T-helper 2 cell (primary cell): ENCODE data around the gene RPP30.

ENCODE experiments used
- DNase-seq, 5 experiments: peaks; one replicate each; pipeline versions ENCODE4 v3.0.0 to v3.0.0-alpha.2; 2012 to 2022
- total RNA-seq, 2 donors: gene quantifications; one replicate each; lab custom pipeline; 2026; lab: John Stamatoyannopoulos, UW

Gene RPP30
- total RNA-seq, result 14.7 to 22.5 reads per million in 2 donors

DNA sequence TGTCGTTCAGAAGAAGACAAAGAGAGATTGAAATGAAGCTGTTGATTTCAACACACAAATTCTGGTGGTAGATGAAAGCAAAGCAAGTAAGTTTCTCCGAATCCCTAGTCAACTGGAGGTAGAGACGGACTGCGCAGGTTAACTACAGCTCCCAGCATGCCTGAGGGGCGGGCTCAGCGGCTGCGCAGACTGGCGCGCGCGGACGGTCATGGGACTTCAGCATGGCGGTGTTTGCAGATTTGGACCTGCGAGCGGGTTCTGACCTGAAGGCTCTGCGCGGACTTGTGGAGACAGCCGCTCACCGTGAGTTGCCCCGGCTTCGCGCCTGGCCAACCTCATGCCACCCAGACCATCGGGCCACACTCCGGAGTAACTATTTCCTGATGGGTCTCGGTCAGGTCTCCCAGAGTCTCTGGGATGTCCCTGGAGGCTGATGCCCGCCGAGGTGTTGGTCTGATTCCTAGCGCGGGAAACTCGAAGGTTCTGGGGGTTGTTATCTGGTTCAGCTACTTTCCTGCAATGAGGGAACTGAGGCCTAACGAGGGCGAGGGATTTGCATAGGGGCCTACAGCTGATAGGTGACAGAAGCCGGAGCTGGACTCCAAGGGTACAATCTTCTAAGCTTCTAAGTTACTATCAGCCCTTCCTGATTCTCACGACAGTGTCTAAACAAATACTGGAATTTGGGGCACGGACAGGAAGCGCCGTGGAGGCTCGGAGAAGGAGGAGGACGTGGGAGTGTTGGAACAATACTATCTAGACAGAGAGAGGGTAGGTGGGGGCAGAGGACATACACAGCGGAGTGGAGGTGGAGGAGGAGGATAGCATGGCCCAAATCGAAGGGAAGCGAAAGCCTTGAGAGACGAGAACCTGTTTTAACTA, at the start of gene RPP30:
RPP30 (plus strand) TSS at position 209 of the 882 bp plus-strand sequence; CDS start at position 222, 13 bp downstream.
- DNase-seq, result peak; percentile 62 to 85 (median 72)

DNA sequence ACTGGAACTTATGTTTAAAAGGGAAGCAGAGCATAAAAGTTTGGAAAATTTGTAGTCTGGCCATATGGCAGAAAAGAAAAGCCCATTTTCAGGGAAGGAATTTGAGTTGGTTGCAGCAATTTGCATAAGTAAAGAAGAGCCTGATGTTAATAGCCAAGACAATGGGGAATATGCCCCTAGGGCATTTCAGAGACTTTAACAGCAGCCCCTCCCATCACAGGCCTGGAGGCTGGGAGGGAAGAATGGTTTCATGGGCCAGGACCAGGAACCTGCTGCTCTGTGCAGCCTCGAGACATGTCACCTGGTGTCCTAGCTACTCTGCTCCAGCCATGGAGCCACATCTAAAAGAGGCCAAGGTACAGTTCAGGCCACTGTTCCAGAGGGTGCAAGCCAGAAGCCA, 49.3 kb upstream of the RPP30 start:
- no peak for DNase-seq

DNA sequence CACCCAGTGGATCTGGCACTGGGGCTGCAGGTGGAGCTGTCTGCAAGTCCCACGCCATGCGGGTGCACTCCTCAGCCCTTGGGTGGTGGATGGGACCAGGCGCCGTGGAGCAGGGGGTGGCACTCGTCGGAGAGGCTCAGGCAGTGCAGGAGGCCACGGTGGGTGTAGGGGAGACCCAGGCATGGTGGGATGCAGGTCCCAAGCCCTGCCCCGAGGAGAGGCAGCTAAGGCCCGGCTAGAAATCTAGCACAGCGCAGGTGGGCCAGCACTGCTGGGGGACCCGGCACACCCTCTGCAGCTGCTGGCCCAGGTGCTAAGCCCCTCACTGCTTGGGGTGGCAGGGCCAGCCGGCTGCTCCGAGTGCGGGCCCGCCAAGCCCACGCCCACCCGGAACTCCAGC, 39.7 kb upstream of the RPP30 start:
- DNase-seq, result no peak

DNA sequence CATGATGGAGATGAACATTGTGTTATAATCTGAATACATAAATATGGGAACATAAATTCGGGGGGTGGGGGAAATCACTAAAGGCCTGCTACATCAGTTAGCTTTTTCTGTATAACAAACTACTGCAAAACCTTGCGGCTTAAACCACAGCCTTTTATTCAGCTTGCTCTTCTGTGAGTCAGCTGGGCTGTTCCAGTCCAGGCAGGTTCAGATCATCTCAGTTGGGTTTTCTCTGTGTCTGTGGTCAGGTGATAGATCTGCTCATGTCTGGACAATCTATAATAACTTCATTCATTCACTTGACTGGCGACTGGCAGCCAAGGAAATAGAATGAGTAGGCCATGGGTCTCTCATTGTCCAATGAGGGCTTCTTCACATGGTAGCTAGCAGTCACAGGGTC, 37.4 kb upstream of the RPP30 start:
- DNase-seq, result no peak

DNA sequence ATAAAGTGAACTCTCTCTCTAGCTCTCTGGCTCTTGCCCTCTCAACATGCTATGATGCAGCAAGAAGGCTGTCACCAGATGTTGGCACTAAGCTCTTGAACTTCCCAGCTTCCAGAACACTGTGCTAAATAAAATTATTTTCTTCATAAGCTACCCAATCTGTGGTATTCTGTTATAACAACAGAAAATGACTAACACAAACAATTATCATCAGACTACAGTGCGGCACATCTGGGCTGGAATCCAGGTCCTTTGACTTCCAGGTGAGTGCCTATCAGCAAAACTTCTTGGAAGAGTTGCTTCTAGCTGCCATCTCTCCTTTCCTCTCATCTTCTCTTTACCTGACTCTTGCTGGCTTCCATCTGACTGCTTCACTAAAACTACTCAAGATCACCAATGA, 34.3 kb upstream of the RPP30 start:
- no peak for DNase-seq

DNA sequence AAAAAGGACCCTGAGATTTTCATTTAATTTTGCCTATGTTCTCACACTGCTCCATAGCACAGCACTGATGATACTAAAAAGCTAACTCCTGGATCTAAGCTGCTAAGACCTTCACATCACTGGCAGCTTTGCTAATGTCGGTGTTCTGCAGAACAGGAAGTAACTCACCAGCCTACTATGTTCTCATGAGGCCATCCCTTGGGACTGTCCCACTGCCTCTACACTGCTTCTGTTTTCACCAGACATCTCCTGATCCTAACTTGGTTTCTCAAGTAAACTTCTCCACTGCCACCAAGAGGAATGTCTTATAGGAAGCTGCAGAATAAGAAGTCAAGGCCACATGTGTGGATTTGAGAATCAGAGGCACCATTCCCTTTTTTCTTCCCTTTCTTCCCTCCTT, 29.0 kb upstream of the RPP30 start:
- DNase-seq, result no peak

DNA sequence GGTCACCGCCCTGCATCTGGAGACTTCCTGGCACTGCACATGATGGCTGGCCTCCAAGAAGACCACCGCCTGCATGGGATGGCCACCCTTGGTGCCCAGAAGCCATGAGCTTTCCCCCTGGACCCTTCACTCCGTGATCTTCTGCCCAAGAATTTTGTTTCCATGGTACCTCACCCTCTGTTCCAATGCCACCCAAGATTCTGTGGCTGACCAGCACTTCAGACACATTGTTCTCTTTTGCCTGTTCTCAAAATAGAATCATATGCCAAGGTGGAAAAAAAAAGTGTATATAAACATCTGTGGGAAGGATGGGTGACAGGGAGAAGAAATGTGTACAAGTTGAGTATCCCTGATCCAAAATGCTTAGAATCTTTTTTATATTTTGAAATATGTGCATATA, 26.0 kb upstream of the RPP30 start:
- no peak for DNase-seq

DNA sequence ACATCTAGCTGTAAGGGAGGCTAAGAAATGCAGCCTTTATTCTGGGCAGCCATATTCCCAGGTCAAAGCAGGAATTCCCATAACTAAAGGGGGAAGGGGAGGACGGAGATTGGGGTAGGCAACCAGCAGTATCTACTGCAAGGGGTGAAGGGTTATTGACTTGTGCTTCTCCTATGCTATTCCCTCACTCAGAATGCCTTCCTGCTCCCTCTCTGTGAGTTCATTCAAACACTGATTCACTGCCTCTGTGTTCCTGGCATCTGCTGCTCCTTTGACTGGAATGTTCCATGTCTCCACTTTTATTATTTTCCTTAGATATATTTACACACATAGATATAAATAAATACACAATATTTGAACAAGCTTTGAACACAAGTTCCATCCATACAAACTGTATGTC, 25.0 kb upstream of the RPP30 start:
- no peak for DNase-seq

DNA sequence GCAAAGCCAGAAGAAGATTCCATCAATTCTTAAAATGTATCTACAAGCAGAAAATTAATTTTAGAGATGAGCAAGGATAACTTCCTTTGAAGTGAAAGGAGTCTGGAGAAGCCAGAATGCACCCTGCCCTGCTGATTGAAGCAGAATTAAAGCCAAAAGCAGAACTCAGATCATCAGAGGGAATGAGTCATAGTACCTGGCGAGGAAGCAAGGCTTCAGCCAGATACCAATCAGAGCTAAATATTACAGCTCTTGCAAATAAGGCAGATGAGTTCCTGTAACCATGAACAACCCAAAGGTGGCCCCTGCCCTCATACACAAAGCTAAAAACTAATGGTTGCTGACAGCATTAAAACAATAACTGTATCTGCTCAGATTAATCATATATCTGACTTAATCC, 24.3 kb upstream of the RPP30 start:
- peak in 1 of 5 experiments; percentile 4 for DNase-seq

DNA sequence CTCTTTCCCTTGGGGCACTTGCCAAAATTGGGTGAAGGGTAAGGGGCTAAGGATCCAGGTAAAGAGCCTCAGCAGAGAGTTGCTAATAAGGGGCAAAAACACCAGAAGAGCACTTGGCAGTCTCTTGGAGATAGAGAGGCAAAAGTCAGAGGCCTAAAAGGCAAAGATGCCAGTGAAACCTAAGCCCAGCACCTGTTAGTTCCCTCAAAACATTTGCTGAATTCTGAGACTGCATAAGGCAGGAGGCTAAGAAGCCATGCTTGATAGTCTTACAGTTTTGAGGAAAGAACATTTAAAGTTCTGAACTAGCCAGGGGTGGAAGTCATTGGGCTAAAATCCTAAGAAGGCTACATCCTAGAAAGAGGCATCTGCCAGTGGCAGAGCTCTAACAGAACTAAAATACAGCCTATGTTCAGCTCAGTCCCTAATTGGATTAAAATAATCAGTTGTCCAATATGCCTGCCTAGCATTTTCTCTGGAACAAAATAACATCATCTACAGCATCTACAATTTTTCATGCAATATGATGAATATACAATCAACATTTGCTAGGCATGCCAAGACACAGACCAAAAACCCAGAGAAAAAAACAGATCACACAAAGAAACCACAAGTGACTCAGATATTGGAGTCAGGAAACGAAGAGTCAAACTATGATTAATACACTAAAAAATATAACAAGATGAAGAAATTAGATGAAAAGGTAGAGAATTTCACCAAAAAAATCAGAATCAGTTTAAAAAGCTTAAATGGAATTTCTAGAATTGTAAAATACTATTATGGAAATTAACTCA, 21.6 kb upstream of the RPP30 start:
- DNase-seq, result peak in 1 of 5 experiments; percentile 8

DNA sequence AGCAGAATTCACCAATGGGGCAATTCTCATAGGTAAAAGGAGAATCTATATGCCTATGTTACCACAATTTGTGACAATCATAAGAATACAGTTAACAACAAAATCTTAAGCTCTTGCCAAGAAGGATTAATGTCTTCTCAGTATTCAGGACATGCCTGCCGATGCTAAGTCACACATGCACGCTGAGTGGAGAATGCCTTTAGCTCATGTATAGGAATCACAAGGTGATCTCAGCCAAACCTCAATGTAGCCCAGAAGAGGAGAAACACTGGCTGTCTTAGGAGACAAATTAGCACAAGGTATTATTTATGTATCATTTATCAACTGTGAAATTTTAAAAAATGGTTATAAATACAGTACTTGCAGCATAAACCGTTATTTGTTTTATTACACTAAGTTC, 16.6 kb upstream of the RPP30 start:
- no peak for DNase-seq

DNA sequence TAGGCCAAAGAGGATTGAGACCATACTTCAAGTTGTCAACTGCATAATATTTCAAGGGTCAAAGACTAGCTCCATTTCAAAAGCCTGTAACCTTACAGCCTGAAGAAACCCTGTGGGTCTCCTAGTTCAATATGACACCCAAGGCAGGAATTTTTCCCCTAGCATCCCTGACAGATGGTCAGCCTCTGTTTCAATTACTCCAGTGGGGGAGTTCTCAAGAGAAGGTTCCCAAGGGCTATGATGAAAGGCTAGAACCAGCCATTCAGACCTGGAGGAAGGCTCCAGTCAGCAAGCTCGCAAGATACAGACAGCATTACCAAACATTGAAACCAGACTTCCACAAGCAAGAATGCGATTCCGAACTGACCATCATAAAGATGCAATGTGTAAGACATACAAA, 15.5 kb upstream of the RPP30 start:
- no peak for DNase-seq

DNA sequence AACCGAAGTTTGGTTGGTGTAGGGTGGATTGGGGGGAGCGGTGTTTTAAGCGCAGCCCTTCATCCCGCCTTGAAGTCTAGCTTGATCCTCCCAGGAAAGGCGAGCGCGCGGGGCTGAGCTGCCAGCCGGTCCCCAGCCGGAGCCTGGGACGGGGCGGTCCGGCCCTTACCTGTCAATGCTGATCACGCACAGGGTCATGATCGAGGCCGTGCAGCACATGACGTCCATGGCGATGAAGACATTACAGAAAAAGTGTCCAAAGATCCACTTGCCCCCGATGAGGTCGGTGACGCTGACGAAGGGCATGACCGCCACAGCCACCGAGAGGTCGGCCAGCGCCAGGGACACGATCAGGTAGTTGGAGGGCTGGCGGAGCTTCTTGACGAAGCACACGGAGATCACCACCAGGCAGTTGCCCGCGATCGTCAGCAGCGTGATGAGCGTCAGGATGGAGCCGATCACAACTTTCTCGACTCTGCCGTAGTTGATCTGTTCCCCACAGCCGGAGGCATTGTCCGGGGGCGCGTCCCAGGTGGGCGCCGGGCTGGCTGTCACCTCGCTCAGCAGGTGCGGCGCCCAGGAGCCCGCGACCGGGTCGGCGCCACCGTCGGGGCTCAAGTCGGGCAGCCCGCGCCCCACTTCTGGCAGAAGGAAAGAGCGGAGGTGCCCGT, 14.7 kb upstream of the RPP30 start:
- DNase-seq, result peak in 4 of 5 experiments; percentile 0 to 27 (median 7)

DNA sequence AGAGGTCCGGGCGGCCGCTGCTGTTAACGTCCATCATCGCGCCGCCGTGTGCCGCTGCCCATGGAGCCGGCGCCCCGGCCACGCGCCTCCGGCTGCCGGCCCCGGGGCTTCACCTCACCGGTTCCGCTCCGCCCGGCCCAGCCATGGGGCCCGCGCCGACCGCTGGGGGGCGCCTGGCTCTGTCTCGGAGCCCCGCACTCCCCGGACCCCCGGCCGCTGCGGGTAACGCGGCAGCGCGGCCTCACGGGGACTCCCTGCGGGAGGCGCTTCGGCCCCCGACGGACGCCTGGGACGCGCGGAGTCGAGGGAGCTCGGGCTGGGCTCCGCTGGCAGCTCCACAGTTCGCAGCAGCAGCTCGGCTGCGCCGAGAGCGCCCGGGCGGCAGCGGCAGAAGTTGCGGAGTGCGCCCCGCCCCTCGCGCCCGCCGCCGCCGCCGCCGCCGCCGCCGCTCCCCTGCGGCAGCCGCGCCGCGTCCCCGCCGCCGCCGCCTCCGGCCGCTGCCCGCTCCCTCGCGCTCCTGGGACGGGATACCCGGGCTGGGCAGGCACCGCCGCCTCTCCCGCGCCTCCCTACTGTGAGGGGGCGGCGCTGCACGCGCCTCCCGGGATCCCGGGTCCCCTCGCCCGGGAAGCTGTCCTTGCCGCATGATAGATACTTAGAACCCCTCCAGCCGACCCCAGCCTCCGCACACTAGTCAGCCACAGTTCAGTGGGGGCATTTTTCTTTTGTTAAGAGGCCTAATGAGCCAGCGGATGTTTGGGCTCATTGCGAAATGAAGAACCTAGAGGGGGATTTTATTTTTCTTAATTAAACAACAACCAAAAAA, 13.9 kb upstream of the RPP30 start, which contains the start of gene HTR7:
HTR7 (minus strand) TSS at position 405 of the 826 bp plus-strand sequence; CDS start at position 37, 368 bp downstream.
- peak; percentile 38 to 65 (median 50) for DNase-seq

DNA sequence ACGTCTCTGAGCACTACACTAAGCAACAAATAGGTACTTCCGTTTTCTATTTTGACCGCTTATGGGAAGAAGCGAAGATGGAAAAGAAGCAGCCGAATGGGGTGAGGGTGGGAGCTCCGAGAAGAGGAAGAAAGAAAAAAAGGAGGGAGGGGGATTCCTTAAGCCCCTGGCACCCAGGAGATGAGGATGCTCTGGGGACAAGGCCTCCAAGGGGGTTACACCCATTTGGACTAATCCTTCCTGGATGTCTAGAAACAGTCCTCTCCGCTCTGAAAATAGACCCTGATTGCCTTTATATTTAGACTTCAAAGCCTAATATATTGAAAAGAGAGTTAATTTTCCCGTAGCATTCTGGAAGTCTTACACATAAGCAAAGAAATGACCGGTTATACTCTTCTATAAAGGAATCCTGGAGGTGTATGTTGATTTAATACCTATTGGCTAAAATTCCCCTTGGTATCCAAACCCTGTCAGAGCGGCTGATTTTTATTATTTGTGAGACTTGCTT, 13.3 kb upstream of the RPP30 start:
- DNase-seq, result no peak

DNA sequence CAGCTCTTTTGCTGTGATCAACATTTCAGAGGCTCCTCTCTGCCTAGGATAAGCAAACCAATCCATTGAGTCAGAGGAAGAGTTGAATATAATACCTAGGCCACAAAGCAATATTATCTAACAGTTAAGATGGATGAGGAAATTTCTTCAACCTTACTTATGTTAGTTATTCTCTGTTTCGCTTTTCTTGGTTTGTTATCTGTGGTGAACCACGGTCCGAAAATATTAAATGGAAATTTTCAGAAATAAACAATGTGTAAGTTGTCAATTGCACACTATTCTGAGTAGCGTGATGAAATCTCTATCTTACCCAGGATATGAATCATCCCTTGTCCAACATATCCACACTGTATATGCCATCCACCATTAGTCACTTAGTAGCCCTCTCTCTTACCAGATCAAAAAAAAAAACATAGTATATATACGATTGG, 12.4 kb upstream of the RPP30 start:
- no peak for DNase-seq

DNA sequence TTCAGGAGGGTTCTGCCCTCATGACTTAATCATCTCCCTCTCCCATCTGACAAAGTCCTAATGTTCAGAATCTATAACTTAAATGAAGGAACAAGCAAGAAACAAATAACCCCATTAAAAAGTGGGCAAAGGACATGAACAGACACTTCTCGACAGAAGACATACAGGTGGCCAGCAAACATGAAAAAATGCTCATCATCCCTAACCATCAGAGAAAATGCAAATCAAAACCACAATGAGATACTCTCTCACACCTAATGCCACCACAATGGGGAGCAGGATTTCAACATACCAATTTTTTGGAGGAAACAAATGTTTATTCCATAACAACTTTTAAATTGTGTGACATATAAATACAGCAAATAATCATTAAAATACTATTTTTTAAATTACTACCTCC, 11.0 kb upstream of the RPP30 start:
- DNase-seq, result no peak

DNA sequence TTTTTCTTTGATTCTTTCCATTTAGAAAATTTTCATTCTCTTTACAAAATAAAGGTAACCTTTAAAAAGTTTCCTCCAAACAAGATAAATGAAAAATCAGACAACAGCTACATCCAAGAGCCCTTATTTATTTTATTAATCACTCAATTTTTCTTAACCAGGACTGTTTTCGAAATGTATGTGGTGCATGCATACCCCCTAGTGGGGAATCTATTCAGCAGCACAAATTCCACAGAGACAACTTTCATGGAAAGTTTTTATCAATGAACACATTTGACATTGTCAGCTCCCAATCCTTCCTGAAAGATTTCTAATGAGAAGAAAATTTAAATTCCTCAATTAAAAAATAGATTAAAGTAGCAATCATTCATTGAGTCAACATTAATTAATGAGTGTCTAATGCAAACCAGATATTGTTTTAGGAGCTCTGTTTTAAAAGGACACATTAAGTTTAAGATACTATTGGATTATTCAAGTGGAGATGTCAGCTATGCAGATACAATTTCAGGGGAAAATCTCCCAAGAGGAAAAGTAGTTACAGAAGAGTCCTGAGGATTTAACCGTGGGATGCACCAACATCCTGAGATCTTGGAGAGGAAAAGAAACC, 8.8 kb upstream of the RPP30 start:
- peak in 1 of 5 experiments; percentile 1 for DNase-seq

DNA sequence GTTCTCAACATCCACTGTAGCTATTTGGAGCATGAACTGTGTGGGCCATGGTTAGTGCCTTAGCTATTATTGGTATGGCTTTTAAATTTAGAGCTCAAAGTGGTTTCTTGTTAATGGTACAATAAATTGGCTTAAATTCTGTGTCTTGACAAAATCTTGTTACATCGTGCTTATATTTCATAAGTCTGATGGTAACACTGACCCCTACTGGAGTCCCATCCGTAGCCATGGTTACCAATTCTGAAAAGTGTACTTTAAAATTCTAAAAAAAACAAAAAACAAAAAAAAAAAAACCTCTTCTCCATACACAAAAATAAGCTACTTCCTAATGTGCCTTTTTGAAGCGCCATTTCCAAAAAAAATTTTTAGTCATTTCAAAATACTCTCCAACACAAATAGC, 6.4 kb upstream of the RPP30 start:
- DNase-seq, result peak in 1 of 5 experiments; percentile 8

DNA sequence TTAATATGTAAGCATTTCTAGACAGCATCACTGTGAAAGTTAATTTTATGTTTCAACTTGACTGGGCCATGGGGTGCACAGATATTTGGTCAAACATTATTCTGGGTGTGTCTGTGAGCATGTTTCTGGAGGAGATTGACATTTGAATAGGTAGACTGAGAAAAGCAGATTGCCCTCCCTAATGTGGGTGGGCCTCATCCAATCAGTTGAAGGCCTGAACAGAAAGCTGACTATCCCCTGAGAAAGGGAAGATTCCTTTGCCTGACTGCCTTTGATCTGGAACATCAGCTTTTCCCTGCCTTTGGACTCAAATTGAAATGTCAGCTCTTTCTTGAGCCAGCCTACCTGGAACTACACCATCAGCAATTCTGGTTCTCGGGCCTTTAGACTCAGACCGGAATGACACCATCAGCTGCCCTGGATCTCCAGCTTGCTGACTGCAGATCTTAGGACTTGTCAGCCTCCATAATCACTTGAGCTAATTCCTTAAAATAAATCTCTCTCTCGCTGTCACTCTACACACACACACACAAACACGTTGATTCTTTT, 5.7 kb upstream of the RPP30 start:
- DNase-seq, result no peak

DNA sequence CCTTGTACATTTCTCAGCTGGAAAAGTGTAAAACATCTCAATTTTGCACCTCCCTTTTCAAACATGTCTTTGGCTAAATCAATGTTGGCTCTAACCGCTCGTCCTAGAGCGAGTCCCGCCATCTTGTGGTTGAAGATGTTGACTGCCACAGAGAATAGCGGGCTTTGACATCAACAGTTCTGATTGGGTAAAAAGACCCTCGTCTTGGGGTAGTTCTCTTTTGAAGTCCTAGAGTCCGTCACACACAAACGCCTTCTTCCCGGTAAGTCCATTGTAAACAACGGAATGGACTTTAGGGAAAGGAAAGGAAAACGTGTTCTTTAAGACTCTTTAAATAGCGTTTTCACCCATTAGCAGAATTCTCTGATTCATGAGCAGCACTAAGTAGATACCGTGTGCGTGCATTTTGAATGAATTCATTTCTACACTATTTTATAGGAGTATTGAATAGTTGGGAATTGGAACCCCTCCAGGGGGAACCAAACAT, 452 bp upstream of the RPP30 start:
- DNase-seq, result peak in 3 of 5 experiments; percentile 11 to 76 (median 22)
